ENCODE measurements around the gene CASP2. TPM values are rescaled to one million over a fixed set of nuclear protein-coding genes. Genes with fewer than 3 reads are reported as not detected.
"Not testable (repeated sequence)": the region's sequence is repeated elsewhere in the genome, so short reads cannot be mapped to it uniquely, and the experiment has no call there.

CASP2 gene
- total RNA-seq, 1 donor from 2014 or later = 12.3 TPM

- DNase-seq (ENCODE audit: low read depth in 2 of 2) = not testable (repeated sequence)
These were observed 24.0 kb upstream of the CASP2 start for GRCh38 chr7:143264196-143264568.

- DNase-seq (ENCODE audit: low read depth in 2 of 2) = no peak
These were observed 23.0 kb upstream of the CASP2 start for GRCh38 chr7:143265017-143265693.

GRCh38 chr7:143269251-143269650 lies 18.9 kb upstream of the CASP2 start:
- no peak for DNase-seq (ENCODE audit: low read depth in 2 of 2)

- no peak for DNase-seq (ENCODE audit: low read depth in 2 of 2)
These were observed 16.9 kb upstream of the CASP2 start for GRCh38 chr7:143271240-143271639.

GRCh38 chr7:143272871-143273270 lies 15.3 kb upstream of the CASP2 start:
- DNase-seq (ENCODE audit: low read depth in 2 of 2) = no peak

- peak; percentile 81 to 83 for DNase-seq (ENCODE audit: low read depth in 2 of 2)
These were observed 8.7 kb upstream of the CASP2 start for GRCh38 chr7:143279186-143280098.

- DNase-seq (ENCODE audit: low read depth in 2 of 2) = no peak
These were observed 8.0 kb upstream of the CASP2 start for GRCh38 chr7:143280160-143280559.

GRCh38 chr7:143280566-143280965 lies 7.6 kb upstream of the CASP2 start:
- no peak for DNase-seq (ENCODE audit: low read depth in 2 of 2)

- no peak for DNase-seq (ENCODE audit: low read depth in 2 of 2)
These were observed 6.6 kb upstream of the CASP2 start for GRCh38 chr7:143281529-143281928.

- no peak for DNase-seq (ENCODE audit: low read depth in 2 of 2)
These were observed 6.0 kb upstream of the CASP2 start for GRCh38 chr7:143282124-143282523.

- no peak for DNase-seq (ENCODE audit: low read depth in 2 of 2)
These were observed 4.8 kb upstream of the CASP2 start for GRCh38 chr7:143283381-143283780.

- no peak for DNase-seq (ENCODE audit: low read depth in 2 of 2)
These were observed 3.3 kb upstream of the CASP2 start, which contains the start of gene TMEM139 for GRCh38 chr7:143284591-143285469. TMEM139 (plus strand) TSS chr7:143284958; CDS start chr7:143285958, 1,000 bp downstream.

GRCh38 chr7:143285470-143285778 lies 2.7 kb upstream of the CASP2 start:
- DNase-seq (ENCODE audit: low read depth in 2 of 2) = no peak

GRCh38 chr7:143285806-143286521 lies 2.2 kb upstream of the CASP2 start:
- DNase-seq (ENCODE audit: low read depth in 2 of 2) = no peak

- no peak for DNase-seq (ENCODE audit: low read depth in 2 of 2)
These were observed 1.6 kb upstream of the CASP2 start for GRCh38 chr7:143286522-143286890.

- DNase-seq (ENCODE audit: low read depth in 2 of 2) = no peak
These were observed 714 bp upstream of the CASP2 start for GRCh38 chr7:143287339-143287934.

- DNase-seq (ENCODE audit: low read depth in 2 of 2) = no peak
These were observed 685 bp downstream of the CASP2 start for GRCh38 chr7:143288836-143289235.

GRCh38 chr7:143289421-143289820 lies 1.3 kb downstream of the CASP2 start:
- no peak for DNase-seq (ENCODE audit: low read depth in 2 of 2)

- DNase-seq (ENCODE audit: low read depth in 2 of 2) = not testable (repeated sequence)
These were observed 1.7 kb downstream of the CASP2 start for GRCh38 chr7:143289888-143290287.

- no peak for DNase-seq (ENCODE audit: low read depth in 2 of 2)
These were observed 2.1 kb downstream of the CASP2 start for GRCh38 chr7:143290293-143290692.

- no peak for DNase-seq (ENCODE audit: low read depth in 2 of 2)
These were observed 4.7 kb downstream of the CASP2 start for GRCh38 chr7:143292876-143293275.

Measured in dermis microvascular lymphatic vessel endothelial cell (primary cell).